Loucy (cell line): Measurements from ENCODE around the gene ADAT3.

Experiments
- H2AFZ ChIP-seq: fragments of 200-600 bp; sonication (generic); 2 replicates; pipeline ENCODE4 v1.6.0; 2016; ENCODE audit warnings: antibody characterized with exemption, mild to moderate bottlenecking, low read length, moderate library complexity
- H3F3A ChIP-seq: fragments of 200-600 bp; 2 replicates; pipeline ENCODE4 v1.6.0; 2016; ENCODE audit warnings: antibody characterized with exemption, low read depth, mild to moderate bottlenecking
- H3K27me3 ChIP-seq: fragments of 200-600 bp; sonication (generic); 2 replicates; pipeline ENCODE4 v1.6.1; 2014; ENCODE audit warnings: low read length, mild to moderate bottlenecking; ENCODE audit not compliant: insufficient read depth, poor library complexity, severe bottlenecking
- H3K36me3 ChIP-seq: fragments of 200-600 bp; sonication (generic); 2 replicates; pipeline ENCODE4 v1.6.1; 2016; ENCODE audit warnings: low read length; ENCODE audit not compliant: insufficient read depth
- H3K4me1 ChIP-seq: fragments of 200-600 bp; sonication (generic); 2 replicates; pipeline ENCODE4 v1.5.1; 2014; ENCODE audit warnings: low read length, mild to moderate bottlenecking; ENCODE audit not compliant: insufficient read depth, poor library complexity, severe bottlenecking
- H3K4me2 ChIP-seq: fragments of 200-600 bp; sonication (generic); 2 replicates; pipeline ENCODE4 v1.6.0; 2014; ENCODE audit warnings: antibody characterized with exemption, low read length, low read depth, mild to moderate bottlenecking; ENCODE audit not compliant: poor library complexity, severe bottlenecking
- H3K4me3 ChIP-seq: fragments of 200-600 bp; sonication (generic); 2 replicates; pipeline ENCODE4 v1.5.1; 2014; ENCODE audit warnings: low read length, mild to moderate bottlenecking, mixed read lengths; ENCODE audit not compliant: poor library complexity, severe bottlenecking
- H3K79me2 ChIP-seq: fragments of 200-600 bp; sonication (generic); 2 replicates; pipeline ENCODE4 v1.6.1; 2014; ENCODE audit warnings: low read length; ENCODE audit not compliant: insufficient read depth
- H3K9ac ChIP-seq: fragments of 200-600 bp; sonication (generic); 2 replicates; pipeline ENCODE4 v1.6.0; 2014; ENCODE audit warnings: mild to moderate bottlenecking, low read depth, low read length, moderate library complexity; ENCODE audit not compliant: poor library complexity, severe bottlenecking
- H3K9me2 ChIP-seq: fragments of 200-600 bp; sonication (generic); replicated peaks from 2 replicates; pipeline ENCODE4 v1.6.1; 2016; ENCODE audit warnings: low read depth, low read length, mixed read lengths
- H3K9me3 ChIP-seq: fragments of 200-600 bp; sonication (generic); 2 replicates; pipeline ENCODE4 v1.6.1; 2014; ENCODE audit warnings: mild to moderate bottlenecking, antibody characterized with exemption, low read length, low read depth; ENCODE audit not compliant: insufficient read depth
- H4K20me1 ChIP-seq: fragments of 200-600 bp; sonication (generic); 2 replicates; pipeline ENCODE4 v1.6.0; 2014; ENCODE audit warnings: antibody characterized with exemption, low read length, mild to moderate bottlenecking; ENCODE audit not compliant: insufficient read depth, poor library complexity, severe bottlenecking
- EZH2phosphoT487 ChIP-seq: fragments of 200-600 bp; IDR thresholded peaks from 2 replicates; pipeline ENCODE4 v1.6.1; 2018; ENCODE audit warnings: antibody characterized with exemption, mild to moderate bottlenecking, moderate library complexity, borderline replicate concordance
- TF ChIP-seq, protein P1 (sequence below): fragments of 200-600 bp; sonication (generic); conservative IDR thresholded peaks from 2 replicates; pipeline ENCODE4 v1.5.1; 2014; ENCODE audit warnings: mild to moderate bottlenecking, antibody characterized with exemption, low read length

ADAT3 gene

GRCh38 chr19:1921326-1921725 lies 16.1 kb downstream of the ADAT3 start:
- H3K9me2 ChIP-seq: no peaks in the 10 kb centered on the region
- no peaks in the 10 kb centered on the region for H3K27me3 ChIP-seq
- H2AFZ ChIP-seq: no peak overlapping the region
- H3F3A ChIP-seq: no peaks in the 10 kb centered on the region
- no peak overlapping the region for H3K4me2 ChIP-seq
- no peak for TF ChIP-seq EZH2phosphoT487
- TF ChIP-seq, protein P1, sequence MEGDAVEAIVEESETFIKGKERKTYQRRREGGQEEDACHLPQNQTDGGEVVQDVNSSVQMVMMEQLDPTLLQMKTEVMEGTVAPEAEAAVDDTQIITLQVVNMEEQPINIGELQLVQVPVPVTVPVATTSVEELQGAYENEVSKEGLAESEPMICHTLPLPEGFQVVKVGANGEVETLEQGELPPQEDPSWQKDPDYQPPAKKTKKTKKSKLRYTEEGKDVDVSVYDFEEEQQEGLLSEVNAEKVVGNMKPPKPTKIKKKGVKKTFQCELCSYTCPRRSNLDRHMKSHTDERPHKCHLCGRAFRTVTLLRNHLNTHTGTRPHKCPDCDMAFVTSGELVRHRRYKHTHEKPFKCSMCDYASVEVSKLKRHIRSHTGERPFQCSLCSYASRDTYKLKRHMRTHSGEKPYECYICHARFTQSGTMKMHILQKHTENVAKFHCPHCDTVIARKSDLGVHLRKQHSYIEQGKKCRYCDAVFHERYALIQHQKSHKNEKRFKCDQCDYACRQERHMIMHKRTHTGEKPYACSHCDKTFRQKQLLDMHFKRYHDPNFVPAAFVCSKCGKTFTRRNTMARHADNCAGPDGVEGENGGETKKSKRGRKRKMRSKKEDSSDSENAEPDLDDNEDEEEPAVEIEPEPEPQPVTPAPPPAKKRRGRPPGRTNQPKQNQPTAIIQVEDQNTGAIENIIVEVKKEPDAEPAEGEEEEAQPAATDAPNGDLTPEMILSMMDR: no peak
- no peaks in the 10 kb centered on the region for H4K20me1 ChIP-seq
- H3K36me3 ChIP-seq: peaks cover 4% of the 10 kb centered on the region; the same call in 1 of the 2 replicates
- H3K4me3 ChIP-seq: no peak overlapping the region
- H3K79me2 ChIP-seq: no peaks in the 10 kb centered on the region
- no peaks in the 10 kb centered on the region for H3K4me1 ChIP-seq
- H3K9ac ChIP-seq: no peak overlapping the region
- no peaks in the 10 kb centered on the region for H3K9me3 ChIP-seq

GRCh38 chr19:1921825-1922224 lies 16.6 kb downstream of the ADAT3 start:
- no peak for TF ChIP-seq EZH2phosphoT487
- TF ChIP-seq, protein P1: no peak
- no peaks in the 10 kb centered on the region for H3K79me2 ChIP-seq
- no peaks in the 10 kb centered on the region for H4K20me1 ChIP-seq
- no peak overlapping the region for H3K9ac ChIP-seq
- no peaks in the 10 kb centered on the region for H3K4me1 ChIP-seq
- H3K4me2 ChIP-seq: no peak overlapping the region
- H3K9me3 ChIP-seq: no peaks in the 10 kb centered on the region
- H3K4me3 ChIP-seq: no peak overlapping the region
- H3K27me3 ChIP-seq: no peaks in the 10 kb centered on the region
- H3K36me3 ChIP-seq: peaks cover 4% of the 10 kb centered on the region; the same call in 1 of the 2 replicates
- no peaks in the 10 kb centered on the region for H3K9me2 ChIP-seq
- no peaks in the 10 kb centered on the region for H3F3A ChIP-seq
- H2AFZ ChIP-seq: no peak overlapping the region

DNA sequence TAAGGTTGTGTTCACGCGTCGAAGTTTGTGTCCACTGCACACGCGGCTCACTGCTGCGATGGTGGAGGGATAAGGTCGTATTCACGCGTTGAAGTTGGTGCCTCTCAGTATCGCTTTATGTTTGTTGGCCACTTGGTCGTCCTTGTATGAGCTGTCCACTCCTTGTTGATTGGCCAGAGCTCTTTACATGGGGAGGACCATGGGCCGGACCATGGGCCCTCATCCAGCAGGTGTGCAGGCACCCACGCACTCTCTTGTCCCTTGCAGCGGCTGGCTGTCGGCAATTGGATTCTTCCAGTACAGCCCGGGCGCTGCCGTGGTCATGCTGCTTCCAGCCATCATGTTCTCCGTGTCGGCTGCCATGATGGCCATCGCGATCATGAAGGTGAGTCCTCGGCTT lies 17.6 kb downstream of the ADAT3 start:
- H3K79me2 ChIP-seq: no peaks in the 10 kb centered on the region
- H4K20me1 ChIP-seq: no peaks in the 10 kb centered on the region
- H3K4me3 ChIP-seq: no peak overlapping the region
- no peak overlapping the region for H2AFZ ChIP-seq
- TF ChIP-seq, protein P1: no peak
- TF ChIP-seq EZH2phosphoT487: no peak
- no peak overlapping the region for H3K9ac ChIP-seq
- H3K27me3 ChIP-seq: no peaks in the 10 kb centered on the region
- no peak overlapping the region for H3K4me2 ChIP-seq
- no peaks in the 10 kb centered on the region for H3K9me3 ChIP-seq
- no peaks in the 10 kb centered on the region for H3K9me2 ChIP-seq
- H3K4me1 ChIP-seq: no peaks in the 10 kb centered on the region
- H3K36me3 ChIP-seq: peaks cover 4% of the 10 kb centered on the region; the same call in 1 of the 2 replicates
- H3F3A ChIP-seq: no peaks in the 10 kb centered on the region
